Loucy (cell line): Measurements from ENCODE around the gene ECPAS.

Source experiments
- EZH2phosphoT487 ChIP-seq: fragments of 200-600 bp; IDR thresholded peaks from 2 replicates; pipeline ENCODE4 v1.6.1; 2018; ENCODE audit warnings: antibody characterized with exemption, mild to moderate bottlenecking, moderate library complexity, borderline replicate concordance
- TF ChIP-seq, protein P1 (sequence below): fragments of 200-600 bp; sonication (generic); conservative IDR thresholded peaks from 2 replicates; pipeline ENCODE4 v1.5.1; 2014; ENCODE audit warnings: mild to moderate bottlenecking, antibody characterized with exemption, low read length

- TF ChIP-seq, protein P1, sequence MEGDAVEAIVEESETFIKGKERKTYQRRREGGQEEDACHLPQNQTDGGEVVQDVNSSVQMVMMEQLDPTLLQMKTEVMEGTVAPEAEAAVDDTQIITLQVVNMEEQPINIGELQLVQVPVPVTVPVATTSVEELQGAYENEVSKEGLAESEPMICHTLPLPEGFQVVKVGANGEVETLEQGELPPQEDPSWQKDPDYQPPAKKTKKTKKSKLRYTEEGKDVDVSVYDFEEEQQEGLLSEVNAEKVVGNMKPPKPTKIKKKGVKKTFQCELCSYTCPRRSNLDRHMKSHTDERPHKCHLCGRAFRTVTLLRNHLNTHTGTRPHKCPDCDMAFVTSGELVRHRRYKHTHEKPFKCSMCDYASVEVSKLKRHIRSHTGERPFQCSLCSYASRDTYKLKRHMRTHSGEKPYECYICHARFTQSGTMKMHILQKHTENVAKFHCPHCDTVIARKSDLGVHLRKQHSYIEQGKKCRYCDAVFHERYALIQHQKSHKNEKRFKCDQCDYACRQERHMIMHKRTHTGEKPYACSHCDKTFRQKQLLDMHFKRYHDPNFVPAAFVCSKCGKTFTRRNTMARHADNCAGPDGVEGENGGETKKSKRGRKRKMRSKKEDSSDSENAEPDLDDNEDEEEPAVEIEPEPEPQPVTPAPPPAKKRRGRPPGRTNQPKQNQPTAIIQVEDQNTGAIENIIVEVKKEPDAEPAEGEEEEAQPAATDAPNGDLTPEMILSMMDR, result no peak
- TF ChIP-seq EZH2phosphoT487, result no peak
Measured at GRCh38 chr9:111320631-111321030, 163.6 kb downstream of the ECPAS start.
